Neural progenitor cell (in vitro differentiated cells): ENCODE results near the gene GLTPD2.

ENCODE experiments used
- EZH2 ChIP-seq: fragments of 200-600 bp; sonication (generic); IDR thresholded peaks from 2 replicates; pipeline ENCODE4 v1.6.1; 2017; ENCODE audit warnings: antibody characterized with exemption, mild to moderate bottlenecking, moderate library complexity
- EZH2phosphoT487 ChIP-seq: fragments of 200-600 bp; sonication (generic); IDR thresholded peaks from 2 replicates; pipeline ENCODE4 v1.6.1; 2017; ENCODE audit warnings: antibody characterized with exemption

- no peak for TF ChIP-seq EZH2phosphoT487
- no peak for TF ChIP-seq EZH2
Measured at GRCh38 chr17:4740025-4740351, 48.8 kb upstream of the GLTPD2 start.
